Smooth muscle cell (in vitro differentiated cells): ENCODE measurements around the gene DDX27. TPM values are rescaled to one million over a fixed set of nuclear protein-coding genes. Genes with fewer than 3 reads are reported as not detected.

Source experiments
- DNase-seq: peaks from one replicate; lab custom pipeline; 2025; ENCODE audit not compliant: unreplicated experiment; lab: John Stamatoyannopoulos, UW
- H2AFZ ChIP-seq: fragments of 200-600 bp; sonication (generic); 2 replicates; pipeline ENCODE4 v1.6.0; 2016; ENCODE audit warnings: antibody characterized with exemption, low read depth, mild to moderate bottlenecking
- H3F3A ChIP-seq: fragments of 200-600 bp; sonication (generic); 2 replicates; pipeline ENCODE4 v1.6.0; 2017; ENCODE audit warnings: antibody characterized with exemption, low read depth
- H3K27ac ChIP-seq: fragments of 200-600 bp; sonication (generic); 2 replicates; pipeline ENCODE4 v1.5.1; 2016; ENCODE audit warnings: low read depth, mild to moderate bottlenecking
- H3K27me3 ChIP-seq: fragments of 200-600 bp; sonication (generic); 2 replicates; pipeline ENCODE4 v1.6.1; 2016; ENCODE audit warnings: low read depth, mild to moderate bottlenecking
- H3K36me3 ChIP-seq: fragments of 200-600 bp; sonication (generic); 2 replicates; pipeline ENCODE4 v1.5.1; 2016; ENCODE audit warnings: low read depth
- H3K4me1 ChIP-seq: fragments of 200-600 bp; sonication (generic); 2 replicates; pipeline ENCODE4 v1.5.1; 2016; ENCODE audit warnings: low read depth
- H3K4me2 ChIP-seq: fragments of 200-600 bp; sonication (generic); 2 replicates; pipeline ENCODE4 v1.6.0; 2016; ENCODE audit warnings: mild to moderate bottlenecking
- H3K4me3 ChIP-seq: fragments of 200-600 bp; sonication (generic); 2 replicates; pipeline ENCODE4 v1.5.1; 2016; ENCODE audit warnings: mild to moderate bottlenecking
- H3K79me2 ChIP-seq: fragments of 200-600 bp; sonication (generic); 2 replicates; pipeline ENCODE4 v1.6.0; 2016; ENCODE audit warnings: low read depth, mild to moderate bottlenecking
- H3K9ac ChIP-seq: fragments of 200-600 bp; sonication (generic); 2 replicates; pipeline ENCODE4 v1.6.0; 2016; ENCODE audit warnings: low read depth
- H3K9me3 ChIP-seq: fragments of 200-600 bp; sonication (generic); replicated peaks from 2 replicates; pipeline ENCODE4 v1.5.1; 2016; ENCODE audit warnings: low read depth
- H4K20me1 ChIP-seq: fragments of 200-600 bp; sonication (generic); 2 replicates; pipeline ENCODE4 v1.6.0; 2016; ENCODE audit warnings: low read depth
- CTCF ChIP-seq: fragments of 200-600 bp; sonication (generic); IDR thresholded peaks from 2 replicates; pipeline ENCODE4 v1.5.1; 2017; ENCODE audit warnings: borderline replicate concordance, mild to moderate bottlenecking, antibody characterized with exemption; ENCODE audit not compliant: insufficient read depth, poor library complexity, severe bottlenecking
- WGBS: methylation state at CpG from one replicate; pipeline ENCODE4 v1.1.7; 2016; ENCODE audit warnings: low lambda C conversion rate; 5-methylcytosine and 5-hydroxymethylcytosine counted together
- polyA plus RNA-seq: library from polyadenylated mRNA; unstranded; fragments of >200 nt; fragmentation: Nextera tagmentation; extraction: Ambion mirVana; gene quantifications from 2 replicates; pipeline ENCODE4 v1.2.1, GENCODE V29; 2016
- total RNA-seq: library from RNA; depleted of rRNA; stranded (reverse); fragments of >200 nt; gene quantifications from 2 replicates; pipeline ENCODE4 v1.2.3, GENCODE V29; 2014

Gene DDX27
- total and polyA plus RNA-seq, 2 experiments from 2014 or later, result 19.6 to 28.3 TPM

- TF ChIP-seq CTCF, result no peak
- Histone ChIP-seq H3K9ac (no peak overlapping the region), H3K79me2 (peaks cover 94% of the 10 kb centered on the region), H2AFZ (no peak overlapping the region), H3K4me2 (no peak overlapping the region), H3K9me3 (no peaks in the 10 kb centered on the region), H4K20me1 (peaks cover 93% of the 10 kb centered on the region), H3K27ac (no peak overlapping the region), H3K4me3 (no peak overlapping the region), H3F3A (no peaks in the 10 kb centered on the region), H3K36me3 (peaks cover 6% of the 10 kb centered on the region), H3K27me3 (no peaks in the 10 kb centered on the region), H3K4me1 (no peaks in the 10 kb centered on the region)
- DNase-seq, result no peak
Observed at GRCh38 chr20:49171909-49172308, 47.3 kb upstream of the DDX27 start.

GRCh38 chr20:49172413-49172812, 46.8 kb upstream of the DDX27 start:
- H3K9ac ChIP-seq, result no peak overlapping the region
- no peaks in the 10 kb centered on the region for H3K4me1 ChIP-seq
- H3K36me3 ChIP-seq, result peaks cover 6% of the 10 kb centered on the region
- H3K79me2 ChIP-seq, result peaks cover 94% of the 10 kb centered on the region
- H3F3A ChIP-seq, result no peaks in the 10 kb centered on the region
- H2AFZ ChIP-seq, result no peak overlapping the region
- no peak for DNase-seq
- 88% methylated on average over 1 of the region's 1 CpG for WGBS
- H3K27me3 ChIP-seq, result no peaks in the 10 kb centered on the region
- peaks cover 93% of the 10 kb centered on the region for H4K20me1 ChIP-seq
- no peak for TF ChIP-seq CTCF
- no peak overlapping the region for H3K27ac ChIP-seq
- H3K4me2 ChIP-seq, result no peak overlapping the region
- no peaks in the 10 kb centered on the region for H3K9me3 ChIP-seq
- H3K4me3 ChIP-seq, result no peak overlapping the region

GRCh38 chr20:49174183-49174582, 45.0 kb upstream of the DDX27 start:
- Histone ChIP-seq H3K4me1 (no peaks in the 10 kb centered on the region), H3K9me3 (no peaks in the 10 kb centered on the region), H3K79me2 (peaks cover 96% of the 10 kb centered on the region), H3K27me3 (no peaks in the 10 kb centered on the region), H3K4me2 (no peak overlapping the region), H3K9ac (no peak overlapping the region), H3K36me3 (peaks cover 6% of the 10 kb centered on the region), H4K20me1 (peaks cover 93% of the 10 kb centered on the region), H2AFZ (no peak overlapping the region), H3K4me3 (no peak overlapping the region), H3K27ac (no peak overlapping the region), H3F3A (no peaks in the 10 kb centered on the region)
- TF ChIP-seq CTCF, result no peak
- DNase-seq, result no peak
- WGBS, result 97% methylated on average over 6 of the region's 6 CpGs
